Measurements from ENCODE around the gene MC1R. TPM values are rescaled to one million over a fixed set of nuclear protein-coding genes. Genes with fewer than 3 reads are reported as not detected.

The MC1R gene
- polyA plus RNA-seq, 2 of the 4 experiments (the other 2 are of a cell fraction): 7.4 to 8.0 TPM

DNA sequence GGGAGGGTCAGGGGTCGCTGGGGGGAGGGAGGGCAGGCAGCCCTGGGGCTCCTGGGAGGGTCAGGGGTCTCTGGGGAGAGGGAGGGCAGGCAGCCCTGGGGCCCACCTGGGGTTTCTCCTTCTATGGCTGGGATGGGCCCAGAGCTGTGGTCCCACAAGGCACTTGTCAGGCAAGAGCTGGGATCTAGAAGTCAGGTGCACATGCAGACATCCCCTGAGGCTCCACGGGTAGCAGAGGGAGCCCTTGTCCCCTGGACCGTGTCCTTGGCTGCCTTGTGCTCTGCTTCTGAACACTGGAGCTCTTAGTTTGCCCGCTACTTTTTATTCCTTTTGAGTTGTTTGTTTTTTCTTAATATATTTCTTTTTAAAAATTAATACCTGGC is 6.3 kb downstream of the MC1R start:
- no peak for DNase-seq (ENCODE audit: low read depth in 1 of 2, low spot score in 1 of 2)
- WGBS (ENCODE audit: missing lambda C conversion rate): 44% methylated on average over 3 of the region's 4 CpGs
- POLR2A ChIA-PET: interaction anchor here (1.6 to 1.7 kb wide), 2 partner anchors 48 to 52 kb away, joined by 8 read pairs; partner anchors contain the start of gene TCF25
- TF ChIP-seq CHD4 (IDR thresholded peaks at IDR 0.05; ENCODE audit: borderline replicate concordance) (no peak), TFCP2L1 (CRISPR knock-in tag; IDR thresholded peaks at IDR 0.05) (no peak), NFE2L2 (conservative IDR thresholded peaks at IDR 0.05; ENCODE audit: low read length) (no peak), HEYL (CRISPR knock-in tag; IDR thresholded peaks at IDR 0.05) (no peak), RCOR1 (IDR thresholded peaks at IDR 0.05; ENCODE audit: low read depth, low read length) (no peak), KDM1A (IDR thresholded peaks at IDR 0.05; ENCODE audit: low read depth) (no peak), ZC3H11A (IDR thresholded peaks at IDR 0.05) (no peak), MAFK (IDR thresholded peaks at IDR 0.05; ENCODE audit: partially characterized antibody) (no peak), EHF (CRISPR knock-in tag; IDR thresholded peaks at IDR 0.05) (no peak), FOXS1 (CRISPR knock-in tag; IDR thresholded peaks at IDR 0.05) (no peak), ZSCAN20 (CRISPR knock-in tag; IDR thresholded peaks at IDR 0.05) (no peak), SMC3 (IDR thresholded peaks at IDR 0.05) (no peak), CEBPB (IDR thresholded peaks at IDR 0.05) (no peak), RFX5 (IDR thresholded peaks at IDR 0.05) (no peak), TP53 (CRISPR knock-in tag; IDR thresholded peaks at IDR 0.05) (no peak)
- TF ChIP-seq, protein P1, sequence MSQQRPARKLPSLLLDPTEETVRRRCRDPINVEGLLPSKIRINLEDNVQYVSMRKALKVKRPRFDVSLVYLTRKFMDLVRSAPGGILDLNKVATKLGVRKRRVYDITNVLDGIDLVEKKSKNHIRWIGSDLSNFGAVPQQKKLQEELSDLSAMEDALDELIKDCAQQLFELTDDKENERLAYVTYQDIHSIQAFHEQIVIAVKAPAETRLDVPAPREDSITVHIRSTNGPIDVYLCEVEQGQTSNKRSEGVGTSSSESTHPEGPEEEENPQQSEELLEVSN (IDR thresholded peaks at IDR 0.05; ENCODE audit: borderline replicate concordance, low read depth): no peak
- TF ChIP-seq, protein P2, sequence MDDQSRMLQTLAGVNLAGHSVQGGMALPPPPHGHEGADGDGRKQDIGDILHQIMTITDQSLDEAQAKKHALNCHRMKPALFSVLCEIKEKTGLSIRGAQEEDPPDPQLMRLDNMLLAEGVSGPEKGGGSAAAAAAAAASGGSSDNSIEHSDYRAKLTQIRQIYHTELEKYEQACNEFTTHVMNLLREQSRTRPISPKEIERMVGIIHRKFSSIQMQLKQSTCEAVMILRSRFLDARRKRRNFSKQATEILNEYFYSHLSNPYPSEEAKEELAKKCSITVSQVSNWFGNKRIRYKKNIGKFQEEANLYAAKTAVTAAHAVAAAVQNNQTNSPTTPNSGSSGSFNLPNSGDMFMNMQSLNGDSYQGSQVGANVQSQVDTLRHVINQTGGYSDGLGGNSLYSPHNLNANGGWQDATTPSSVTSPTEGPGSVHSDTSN (IDR thresholded peaks at IDR 0.05): no peak
- Histone ChIP-seq H3K27ac (peak overlapping the region in 1 of 2 experiments; percentile 98; a peak in 3 of 6 replicates), H3K9me3 (no peaks in the 10 kb centered on the region), H3K4me3 (peak overlapping the region; percentile 83), H3K4me2 (peak overlapping the region; percentile 96), H3K4me1 (peaks cover 35% of the 10 kb centered on the region)
- CTCF ChIA-PET: interaction anchor here (0.7 to 11.8 kb wide), 8 partner anchors 8 to 109 kb away, joined by 3 to 109 read pairs (median 3); partner anchors contain the start of gene DEF8
- ATAC-seq: no peak
- FAIRE-seq: no peak

DNA sequence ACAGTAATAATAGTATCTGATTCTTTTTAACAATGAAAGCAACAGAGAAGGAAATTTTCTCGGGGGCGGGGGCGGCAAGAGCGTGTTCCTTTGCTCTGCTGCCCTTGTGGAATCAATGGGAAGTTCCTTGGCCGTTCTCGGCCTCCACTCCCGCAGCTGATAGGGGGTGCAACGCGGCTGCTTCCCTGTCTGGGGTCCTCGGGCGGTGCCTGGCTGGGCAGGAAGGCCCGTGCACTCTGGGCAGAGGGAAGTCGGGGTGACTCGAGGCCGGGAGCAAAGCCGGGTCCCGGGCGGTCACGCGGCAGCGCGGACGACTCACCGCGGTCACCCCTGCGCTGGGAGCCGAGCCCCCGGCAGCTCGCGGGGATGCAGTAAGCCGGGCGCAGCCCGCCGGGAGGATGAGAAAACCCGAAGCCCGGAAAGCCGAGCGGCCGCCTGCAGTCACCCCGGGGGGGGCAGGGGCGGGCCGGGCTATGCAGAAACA is 7.0 kb downstream of the MC1R start:
- DNase-seq (ENCODE audit: low read depth in 1 of 2, low spot score in 1 of 2) (no peak), FAIRE-seq (no peak), ATAC-seq (peak; percentile 0 to 2; a peak in 3 of 6 replicates)
- ChIA-PET POLR2A (no interaction called here), CTCF (interaction anchor here (0.7 to 11.8 kb wide), 5 partner anchors 8 to 94 kb away, joined by 3 to 109 read pairs (median 3); partner anchors contain the start of genes DBNDD1 and DEF8)
- peak overlapping the region; percentile 96 for H3K4me2 ChIP-seq
- TF ChIP-seq CHD2 (IDR thresholded peaks at IDR 0.05; ENCODE audit: low read length, partially characterized antibody) (no peak), RCOR1 (IDR thresholded peaks at IDR 0.05; ENCODE audit: low read depth, low read length) (no peak)
- TF ChIP-seq, protein P3, sequence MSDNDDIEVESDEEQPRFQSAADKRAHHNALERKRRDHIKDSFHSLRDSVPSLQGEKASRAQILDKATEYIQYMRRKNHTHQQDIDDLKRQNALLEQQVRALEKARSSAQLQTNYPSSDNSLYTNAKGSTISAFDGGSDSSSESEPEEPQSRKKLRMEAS (IDR thresholded peaks at IDR 0.05): 0 out of 2 replicates have a peak, but pooled peaks have one; percentile 46
- peaks cover 28% of the 10 kb centered on the region for H3K4me1 ChIP-seq
- peak overlapping the region; percentile 53 for H3K4me3 ChIP-seq
- H3K27ac ChIP-seq: peak overlapping the region; percentile 23 to 79; a peak in 5 of 6 replicates
- no peaks in the 10 kb centered on the region for H3K9me3 ChIP-seq
- 7% methylated on average over 8 of the region's 42 CpGs for WGBS (ENCODE audit: missing lambda C conversion rate)

DNA sequence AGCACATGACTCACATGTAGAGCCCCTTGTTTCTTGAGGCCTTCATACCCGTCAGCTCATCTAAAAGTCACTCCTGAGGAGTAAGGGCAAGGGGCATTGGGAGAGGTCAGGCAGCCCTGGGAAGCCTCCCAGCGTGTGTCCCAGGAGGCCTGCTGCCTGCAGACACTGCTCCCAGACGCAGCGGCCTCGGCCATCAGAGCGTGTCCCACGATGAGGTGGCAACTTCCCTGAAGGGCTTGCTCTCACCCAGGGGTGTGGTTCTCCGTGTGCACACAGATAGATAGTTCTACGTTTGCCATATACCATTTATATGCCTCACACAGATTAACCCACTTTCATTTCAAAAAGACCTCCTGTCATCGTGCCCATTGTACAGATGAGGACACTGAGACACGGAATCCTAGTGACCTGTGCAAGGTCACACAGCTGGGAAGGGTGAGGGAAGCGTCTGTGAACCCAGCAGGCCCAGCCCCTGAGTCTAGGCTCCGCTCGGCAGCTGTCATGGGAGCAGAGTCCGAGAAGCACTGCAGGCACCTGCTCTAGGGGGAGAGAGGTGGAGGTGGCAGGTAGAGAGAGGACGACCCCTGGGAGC is 12.7 kb downstream of the MC1R start:
- ChIA-PET POLR2A (no interaction called here), CTCF (interaction anchor here (0.6 to 1.2 kb wide), 3 partner anchors 13 to 281 kb away, joined by 4 to 5 read pairs (median 4); partner anchors contain the start of gene MC1R)
- no peak overlapping the region for H3K4me3 ChIP-seq
- ATAC-seq: no peak; a peak in 1 of 6 replicates
- 89% methylated on average over 15 of the region's 16 CpGs for WGBS (ENCODE audit: missing lambda C conversion rate)
- no peak for FAIRE-seq
- H3K4me2 ChIP-seq: no peak overlapping the region
- H3K9me3 ChIP-seq: no peaks in the 10 kb centered on the region
- TF ChIP-seq, protein P4, sequence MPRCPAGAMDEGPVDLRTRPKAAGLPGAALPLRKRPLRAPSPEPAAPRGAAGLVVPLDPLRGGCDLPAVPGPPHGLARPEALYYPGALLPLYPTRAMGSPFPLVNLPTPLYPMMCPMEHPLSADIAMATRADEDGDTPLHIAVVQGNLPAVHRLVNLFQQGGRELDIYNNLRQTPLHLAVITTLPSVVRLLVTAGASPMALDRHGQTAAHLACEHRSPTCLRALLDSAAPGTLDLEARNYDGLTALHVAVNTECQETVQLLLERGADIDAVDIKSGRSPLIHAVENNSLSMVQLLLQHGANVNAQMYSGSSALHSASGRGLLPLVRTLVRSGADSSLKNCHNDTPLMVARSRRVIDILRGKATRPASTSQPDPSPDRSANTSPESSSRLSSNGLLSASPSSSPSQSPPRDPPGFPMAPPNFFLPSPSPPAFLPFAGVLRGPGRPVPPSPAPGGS (IDR thresholded peaks at IDR 0.05): no peak
- TF ChIP-seq, protein P5, sequence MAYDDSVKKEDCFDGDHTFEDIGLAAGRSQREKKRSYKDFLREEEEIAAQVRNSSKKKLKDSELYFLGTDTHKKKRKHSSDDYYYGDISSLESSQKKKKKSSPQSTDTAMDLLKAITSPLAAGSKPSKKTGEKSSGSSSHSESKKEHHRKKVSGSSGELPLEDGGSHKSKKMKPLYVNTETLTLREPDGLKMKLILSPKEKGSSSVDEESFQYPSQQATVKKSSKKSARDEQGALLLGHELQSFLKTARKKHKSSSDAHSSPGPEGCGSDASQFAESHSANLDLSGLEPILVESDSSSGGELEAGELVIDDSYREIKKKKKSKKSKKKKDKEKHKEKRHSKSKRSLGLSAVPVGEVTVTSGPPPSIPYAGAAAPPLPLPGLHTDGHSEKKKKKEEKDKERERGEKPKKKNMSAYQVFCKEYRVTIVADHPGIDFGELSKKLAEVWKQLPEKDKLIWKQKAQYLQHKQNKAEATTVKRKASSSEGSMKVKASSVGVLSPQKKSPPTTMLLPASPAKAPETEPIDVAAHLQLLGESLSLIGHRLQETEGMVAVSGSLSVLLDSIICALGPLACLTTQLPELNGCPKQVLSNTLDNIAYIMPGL (CRISPR knock-in tag; IDR thresholded peaks at IDR 0.05; ENCODE audit: borderline replicate concordance): no peak
- TF ChIP-seq, protein P6, sequence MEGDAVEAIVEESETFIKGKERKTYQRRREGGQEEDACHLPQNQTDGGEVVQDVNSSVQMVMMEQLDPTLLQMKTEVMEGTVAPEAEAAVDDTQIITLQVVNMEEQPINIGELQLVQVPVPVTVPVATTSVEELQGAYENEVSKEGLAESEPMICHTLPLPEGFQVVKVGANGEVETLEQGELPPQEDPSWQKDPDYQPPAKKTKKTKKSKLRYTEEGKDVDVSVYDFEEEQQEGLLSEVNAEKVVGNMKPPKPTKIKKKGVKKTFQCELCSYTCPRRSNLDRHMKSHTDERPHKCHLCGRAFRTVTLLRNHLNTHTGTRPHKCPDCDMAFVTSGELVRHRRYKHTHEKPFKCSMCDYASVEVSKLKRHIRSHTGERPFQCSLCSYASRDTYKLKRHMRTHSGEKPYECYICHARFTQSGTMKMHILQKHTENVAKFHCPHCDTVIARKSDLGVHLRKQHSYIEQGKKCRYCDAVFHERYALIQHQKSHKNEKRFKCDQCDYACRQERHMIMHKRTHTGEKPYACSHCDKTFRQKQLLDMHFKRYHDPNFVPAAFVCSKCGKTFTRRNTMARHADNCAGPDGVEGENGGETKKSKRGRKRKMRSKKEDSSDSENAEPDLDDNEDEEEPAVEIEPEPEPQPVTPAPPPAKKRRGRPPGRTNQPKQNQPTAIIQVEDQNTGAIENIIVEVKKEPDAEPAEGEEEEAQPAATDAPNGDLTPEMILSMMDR (IDR thresholded peaks at IDR 0.05): no peak
- TF ChIP-seq RCOR1 (IDR thresholded peaks at IDR 0.05; ENCODE audit: low read depth, low read length) (no peak), HOXB13 (CRISPR knock-in tag; IDR thresholded peaks at IDR 0.05; ENCODE audit: low read depth) (no peak), ESRRA (IDR thresholded peaks at IDR 0.05; ENCODE audit: borderline replicate concordance, low read length) (no peak), CHD2 (IDR thresholded peaks at IDR 0.05; ENCODE audit: low read length, partially characterized antibody) (no peak), KDM1A (IDR thresholded peaks at IDR 0.05; ENCODE audit: low read depth) (no peak), HEYL (CRISPR knock-in tag; IDR thresholded peaks at IDR 0.05) (no peak), RARB (CRISPR knock-in tag; IDR thresholded peaks at IDR 0.05) (no peak), TP53 (CRISPR knock-in tag; IDR thresholded peaks at IDR 0.05) (no peak), HOXA7 (CRISPR knock-in tag; IDR thresholded peaks at IDR 0.05) (no peak), CBX8 (IDR thresholded peaks at IDR 0.05) (no peak)
- DNase-seq (ENCODE audit: low read depth in 1 of 2, low spot score in 1 of 2): no peak
- H3K27ac ChIP-seq: no peak overlapping the region
- no peaks in the 10 kb centered on the region for H3K4me1 ChIP-seq

Data from A549 (cell line).